ENCODE results near the gene NRG3.

NRG3 gene

DNA sequence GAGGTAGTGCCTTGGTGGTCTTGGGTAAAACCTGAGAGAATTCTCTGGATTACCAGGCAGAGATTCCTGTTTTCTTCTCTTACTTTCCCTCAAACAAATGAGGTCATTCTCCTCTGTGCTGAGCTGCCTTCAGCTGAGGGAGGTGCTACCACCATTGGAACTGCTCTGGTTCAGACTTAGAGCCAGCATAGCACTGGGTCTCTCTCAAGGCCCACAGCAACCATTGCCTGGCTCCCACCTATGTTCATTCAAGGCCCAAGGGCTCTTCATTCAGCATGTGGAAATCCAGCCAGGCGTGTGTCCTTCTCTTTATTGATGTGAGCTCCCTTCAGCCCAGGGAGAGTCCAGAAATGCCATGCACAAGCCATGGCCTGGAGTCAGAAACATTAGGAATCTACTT, 261.1 kb downstream of the NRG3 start:
- DNase-seq, result no peak

- DNase-seq, result no peak
These were observed 269.2 kb downstream of the NRG3 start for GRCh38 chr10:82144153-82144552.

DNA sequence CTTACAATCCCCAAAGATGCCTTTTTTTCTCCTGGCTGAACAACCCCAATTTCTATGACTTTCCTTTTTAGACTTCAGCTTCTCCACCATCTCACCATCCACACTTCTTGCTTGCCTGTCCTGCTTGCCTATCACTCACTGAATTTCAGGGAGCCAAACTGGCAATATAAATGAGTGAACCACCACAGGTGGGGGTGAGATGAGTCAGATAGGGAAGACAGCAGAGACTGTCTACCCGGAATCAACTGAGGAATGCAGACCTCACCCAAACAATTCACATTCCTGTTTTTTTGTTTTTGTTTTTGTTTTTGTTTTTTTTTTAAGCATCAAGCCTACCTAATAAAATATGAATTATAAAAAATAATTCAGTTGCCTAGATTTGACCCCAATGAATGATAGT, 273.8 kb downstream of the NRG3 start:
- no peak for DNase-seq

DNA sequence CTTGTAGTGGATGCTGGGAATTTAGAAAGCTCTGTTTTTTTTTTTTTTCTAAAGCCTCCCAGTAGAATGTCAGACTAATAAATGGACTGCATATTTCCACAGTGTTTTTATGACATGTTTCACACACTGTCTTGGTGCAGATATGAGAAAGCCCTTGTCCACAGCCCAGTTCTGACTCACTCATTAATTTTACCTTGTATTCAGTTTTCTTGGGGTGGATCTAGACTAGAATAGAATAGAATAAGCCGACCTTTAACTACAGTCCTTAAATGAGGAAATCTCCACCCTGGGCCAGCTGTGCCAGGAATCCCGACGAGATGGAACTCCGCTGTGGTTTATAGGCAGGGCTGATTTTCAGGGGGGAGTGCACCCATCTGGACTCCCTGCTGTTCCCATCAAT, 274.7 kb downstream of the NRG3 start:
- DNase-seq, result no peak

DNA sequence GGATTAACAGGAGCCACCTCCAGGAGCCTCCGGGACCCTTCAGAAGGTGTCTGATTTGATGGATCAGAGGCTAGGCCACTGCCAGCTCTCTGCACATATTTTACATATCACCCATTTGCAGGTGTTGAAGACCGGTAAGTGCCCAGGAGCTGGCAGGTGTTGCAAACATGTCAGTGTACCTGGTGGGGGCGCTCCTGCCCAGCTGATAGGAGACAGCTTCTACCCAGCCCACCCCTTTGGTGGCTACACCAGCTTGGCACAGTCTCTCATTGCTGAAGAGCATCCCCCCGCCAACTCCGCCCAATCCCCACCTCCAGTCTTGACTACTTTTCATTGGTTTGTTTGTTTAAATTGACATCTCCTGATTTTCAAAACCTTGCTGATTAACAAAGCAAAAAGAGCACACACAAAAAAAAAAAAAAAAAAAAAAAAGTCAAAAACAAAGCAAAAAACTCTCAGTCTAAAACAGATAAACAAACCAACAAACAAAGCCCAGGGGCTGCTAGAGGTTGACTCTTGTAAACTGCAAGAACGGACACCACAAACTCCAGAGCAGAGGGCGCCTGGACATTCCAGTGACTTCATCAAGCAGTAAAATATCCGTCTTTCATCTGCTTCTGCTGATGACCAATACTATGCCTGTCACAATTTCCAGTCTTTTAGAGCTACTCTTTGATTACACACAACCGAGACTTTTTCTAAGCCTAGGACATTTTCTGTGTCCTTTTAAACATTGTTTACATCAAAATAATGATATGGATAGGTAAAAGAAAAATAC, 275.3 kb downstream of the NRG3 start:
- DNase-seq, result no peak

DNA sequence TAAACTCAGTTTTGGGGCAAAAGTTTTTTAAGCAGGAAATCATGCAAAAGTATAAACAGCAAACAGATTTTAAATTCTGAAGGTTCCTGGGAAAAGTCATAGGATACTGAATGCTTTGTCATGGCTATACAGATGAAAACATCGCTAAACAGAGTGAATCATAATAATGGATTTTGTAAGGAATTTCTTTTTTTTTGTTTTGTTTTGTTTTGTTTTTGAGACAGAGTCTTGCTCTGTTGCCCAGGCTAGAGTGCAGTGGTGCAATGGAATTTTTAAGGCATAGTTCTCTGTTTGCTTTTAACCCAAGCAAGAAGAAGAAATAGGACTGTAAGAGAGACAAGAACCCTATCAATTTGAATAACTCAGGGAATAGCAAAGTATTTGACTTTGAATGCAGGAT, 285.3 kb downstream of the NRG3 start:
- no peak for DNase-seq

GRCh38 chr10:82161264-82161663, 286.3 kb downstream of the NRG3 start:
- no peak for DNase-seq

- no peak for DNase-seq
These were observed 287.7 kb downstream of the NRG3 start for GRCh38 chr10:82162549-82163195.

- DNase-seq, result no peak
These were observed 296.9 kb downstream of the NRG3 start for GRCh38 chr10:82171899-82172298.

DNA sequence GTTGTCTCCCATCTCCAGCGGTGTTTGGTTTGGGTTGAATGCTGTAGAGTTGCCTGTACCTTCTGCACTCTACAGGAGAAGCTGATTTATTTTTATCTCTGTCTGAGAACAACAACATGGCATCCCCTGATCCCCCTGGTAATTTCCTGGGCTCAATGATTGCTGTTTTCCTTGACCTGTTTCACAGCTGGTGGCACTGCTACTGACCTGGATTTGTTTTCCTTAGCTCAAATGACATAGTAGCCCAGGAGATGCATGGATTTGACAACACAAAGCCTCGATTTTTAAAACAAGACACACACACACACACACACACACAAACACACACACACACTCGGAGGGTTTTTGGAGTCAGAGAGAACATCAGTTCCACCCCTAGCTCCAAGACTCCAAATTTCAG, 301.6 kb downstream of the NRG3 start:
- no peak for DNase-seq

- no peak for DNase-seq
These were observed 315.7 kb downstream of the NRG3 start for GRCh38 chr10:82190432-82191260.

GRCh38 chr10:82191653-82192052, 316.7 kb downstream of the NRG3 start:
- no peak for DNase-seq

DNA sequence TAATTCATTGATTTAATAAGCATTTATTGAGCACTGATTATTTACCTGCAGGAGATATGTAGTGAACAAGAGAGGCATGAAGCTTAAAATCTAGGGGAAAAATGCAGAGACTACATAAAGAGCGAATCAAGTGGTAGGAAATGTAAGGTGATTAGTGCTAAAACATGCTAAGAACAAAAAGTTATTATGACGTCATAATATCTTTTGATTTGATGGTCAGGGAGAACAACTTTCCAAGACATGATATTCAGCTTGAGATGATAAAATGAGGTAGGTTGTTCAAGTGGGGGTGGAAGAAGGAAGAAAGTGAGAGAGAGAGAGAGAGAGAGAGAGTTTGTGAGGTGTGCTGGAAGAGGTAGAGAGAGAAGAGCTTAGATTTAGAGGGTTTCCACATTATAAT, 317.7 kb downstream of the NRG3 start:
- no peak for DNase-seq

DNA sequence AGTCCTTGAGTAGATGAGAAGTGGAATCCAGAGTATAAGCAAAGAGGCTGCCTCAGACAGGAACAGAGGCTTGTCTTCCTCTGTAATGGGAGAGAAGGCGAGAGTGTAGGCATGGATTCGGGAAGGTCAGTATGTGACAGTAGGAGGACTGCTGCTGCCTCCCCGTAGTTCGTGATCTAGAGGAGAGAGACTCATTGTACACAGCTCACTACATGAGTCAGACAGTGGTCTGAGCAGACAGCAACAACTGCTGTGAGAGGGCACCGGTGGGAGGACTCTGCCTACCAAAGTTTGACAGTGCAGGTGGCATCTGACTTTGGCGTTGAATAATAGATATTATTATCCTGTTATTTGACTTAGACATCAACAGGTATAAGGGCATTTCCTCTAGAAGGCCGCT, 319.4 kb downstream of the NRG3 start:
- no peak for DNase-seq

DNA sequence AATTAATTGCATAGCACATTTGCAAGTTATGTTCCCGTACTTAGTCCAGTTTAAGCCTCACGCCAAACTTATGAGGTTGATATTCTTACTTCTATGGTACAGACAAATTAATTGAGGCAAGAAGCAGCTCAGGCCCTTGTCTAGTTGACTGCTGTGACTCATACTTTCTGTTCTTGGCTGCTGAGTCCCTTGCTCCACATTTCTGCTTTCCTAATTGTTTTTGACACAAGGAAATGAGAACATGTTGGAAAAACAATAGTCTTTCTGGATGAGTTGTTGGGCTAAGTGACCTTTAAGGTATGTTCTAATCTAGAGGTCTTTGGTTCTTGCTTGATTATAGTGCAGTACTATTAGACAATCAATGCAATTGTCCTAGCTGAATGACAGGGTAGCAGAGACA, 331.8 kb downstream of the NRG3 start:
- no peak for DNase-seq

GRCh38 chr10:82208726-82209125, 333.7 kb downstream of the NRG3 start:
- no peak for DNase-seq

DNA sequence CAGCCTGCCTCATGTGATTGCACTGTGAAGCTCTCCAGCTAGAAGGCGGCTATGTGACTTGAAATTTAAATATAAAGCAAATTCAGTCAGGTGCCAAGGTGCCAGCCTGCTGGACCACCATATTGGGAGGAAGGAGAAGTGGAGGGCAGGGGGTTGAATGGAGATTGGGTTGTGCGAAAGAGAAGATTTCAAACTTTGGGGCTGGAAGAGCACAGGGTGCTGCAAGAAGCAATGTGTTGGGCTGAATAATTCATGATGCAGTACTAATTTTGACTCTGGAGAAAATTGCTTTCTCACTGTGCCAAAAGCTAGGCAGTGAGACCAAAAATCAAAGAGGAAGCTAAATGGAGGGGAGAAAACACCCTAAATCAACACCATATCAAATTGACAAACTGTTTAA, 335.3 kb downstream of the NRG3 start:
- no peak for DNase-seq

GRCh38 chr10:82211346-82211745, 336.4 kb downstream of the NRG3 start:
- DNase-seq, result no peak

DNA sequence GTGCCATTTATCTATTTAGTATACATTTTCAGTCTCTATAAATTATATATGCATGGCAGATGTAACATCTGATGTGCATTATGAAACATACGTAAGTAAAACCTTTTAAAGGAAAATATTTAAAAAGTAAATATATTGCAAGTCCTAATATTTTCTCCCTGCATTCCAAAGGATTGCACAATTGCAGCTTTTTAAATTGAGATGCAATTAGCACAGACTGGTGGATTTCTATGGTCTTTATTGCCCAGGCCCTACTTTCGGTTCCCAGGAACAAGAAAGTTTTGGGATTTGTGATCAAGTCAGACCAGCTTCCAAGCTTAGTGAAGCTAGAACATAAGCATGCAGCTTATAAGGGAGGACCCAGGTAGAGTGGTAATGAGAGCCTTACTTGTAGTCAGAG, 337.8 kb downstream of the NRG3 start:
- DNase-seq, result no peak

- DNase-seq, result no peak
These were observed 338.8 kb downstream of the NRG3 start for GRCh38 chr10:82213784-82214183.

GRCh38 chr10:82221056-82221455, 346.1 kb downstream of the NRG3 start:
- no peak for DNase-seq

DNA sequence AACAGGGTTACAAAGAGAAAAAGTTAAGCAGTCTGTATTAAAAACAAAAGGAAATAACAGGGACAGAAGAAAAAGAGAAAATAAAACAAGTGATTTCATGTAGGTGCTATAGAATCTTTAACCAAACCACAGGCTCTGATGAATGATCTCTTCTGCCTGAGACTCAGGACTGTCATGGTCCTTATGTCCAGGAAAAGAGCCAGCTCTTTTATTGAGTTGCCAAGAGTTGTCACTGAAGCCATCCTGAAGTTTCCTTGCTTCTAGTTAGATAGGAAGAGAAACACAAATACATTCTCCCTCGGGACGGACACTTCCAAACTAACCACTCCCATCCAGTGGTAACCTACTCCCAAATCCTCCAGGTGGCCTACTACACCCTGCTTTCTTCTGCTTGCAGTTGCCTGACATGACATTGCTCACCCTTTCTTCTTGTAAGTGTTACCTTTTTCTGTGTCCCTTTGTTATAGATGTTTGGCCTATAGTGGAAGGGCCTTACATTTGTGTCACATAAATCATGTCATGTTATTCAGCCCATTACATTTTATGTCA, 346.7 kb downstream of the NRG3 start:
- DNase-seq, result no peak

DNA sequence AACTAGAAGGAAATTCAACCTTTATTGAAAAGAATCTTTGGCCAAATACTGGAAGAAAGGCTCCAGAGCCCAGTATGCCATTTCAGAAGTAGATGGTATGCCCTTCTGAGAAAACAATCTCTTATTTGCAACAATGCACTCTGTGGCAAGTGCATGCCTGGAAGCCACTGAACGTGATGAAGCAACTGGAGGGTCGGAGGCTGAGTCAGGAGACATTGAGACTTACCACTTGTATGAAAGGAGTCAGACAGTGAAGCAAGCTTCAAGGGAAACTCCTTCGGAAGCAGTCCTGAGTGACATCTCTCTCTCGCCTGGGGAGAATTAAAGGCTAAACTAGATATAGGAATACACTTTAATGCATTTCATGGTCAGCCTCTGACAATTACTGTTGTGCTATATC, 353.7 kb downstream of the NRG3 start:
- no peak for DNase-seq

- no peak for DNase-seq
These were observed 359.2 kb downstream of the NRG3 start for GRCh38 chr10:82234173-82234572.
